ENCODE data around the gene G3BP2. TPM values are rescaled to one million over a fixed set of nuclear protein-coding genes. Genes with fewer than 3 reads are reported as not detected.

The G3BP2 gene
- total RNA-seq (2021) (102 and 105 TPM in 2 replicates), Bru-seq, nascent RNA (percentile 93 among the genes with signal in this experiment), BruChase-seq, experiment 1, labeled RNA remaining after a 2-hour chase (percentile 92 among the genes with signal in this experiment), BruChase-seq, experiment 2, labeled RNA remaining after a 6-hour chase (percentile 97 among the genes with signal in this experiment)
- long read RNA-seq, full-length matches to known transcripts: 75 of 103 reads
- long read RNA-seq, partial matches to known transcripts: 3 of 103 reads
- long read RNA-seq, other reads (novel, unspliced or antisense): 25 of 103 reads

GRCh38 chr4:75673027-75673958, at the start of gene G3BP2:
Gene G3BP2 (minus strand): TSS chr4:75673411. CDS start chr4:75662025, 11,386 bp downstream.
- H3F3A ChIP-seq (ENCODE audit: insufficient read depth, low read depth): peaks cover 8% of the 10 kb centered on the region
- H3K4me3 ChIP-seq: peak within 1 kb of the TSS; percentile 96
- ChIA-PET POLR2A (ENCODE audit: unreplicated experiment) (interaction anchor here (0.6 to 0.7 kb wide), 2 partner anchors 51 to 334 kb away, joined by 3 to 6 read pairs; partner anchors contain the start of genes CXCL9 and USO1), CTCF (no interaction called here)
- BruUV-seq (replicated peaks): no TSS peak
- DNase-seq: peak; percentile 91 to 93
- H3K9me3 ChIP-seq (ENCODE audit: insufficient read depth, low read depth): no peaks in the 10 kb centered on the region
- H3K4me1 ChIP-seq (replicated peaks; ENCODE audit: insufficient read depth): peaks cover 17% of the 10 kb centered on the region
- intact Hi-C loops (cut with micrococcal nuclease; ENCODE audit: unreplicated experiment): loop anchor here (1.0 kb wide), 1 partner anchor 51 kb away; the partner anchor contains the start of gene USO1
- TF ChIP-seq EZH2 (IDR thresholded peaks at IDR 0.05; ENCODE audit: low read depth): no peak
- TF ChIP-seq, protein P1, sequence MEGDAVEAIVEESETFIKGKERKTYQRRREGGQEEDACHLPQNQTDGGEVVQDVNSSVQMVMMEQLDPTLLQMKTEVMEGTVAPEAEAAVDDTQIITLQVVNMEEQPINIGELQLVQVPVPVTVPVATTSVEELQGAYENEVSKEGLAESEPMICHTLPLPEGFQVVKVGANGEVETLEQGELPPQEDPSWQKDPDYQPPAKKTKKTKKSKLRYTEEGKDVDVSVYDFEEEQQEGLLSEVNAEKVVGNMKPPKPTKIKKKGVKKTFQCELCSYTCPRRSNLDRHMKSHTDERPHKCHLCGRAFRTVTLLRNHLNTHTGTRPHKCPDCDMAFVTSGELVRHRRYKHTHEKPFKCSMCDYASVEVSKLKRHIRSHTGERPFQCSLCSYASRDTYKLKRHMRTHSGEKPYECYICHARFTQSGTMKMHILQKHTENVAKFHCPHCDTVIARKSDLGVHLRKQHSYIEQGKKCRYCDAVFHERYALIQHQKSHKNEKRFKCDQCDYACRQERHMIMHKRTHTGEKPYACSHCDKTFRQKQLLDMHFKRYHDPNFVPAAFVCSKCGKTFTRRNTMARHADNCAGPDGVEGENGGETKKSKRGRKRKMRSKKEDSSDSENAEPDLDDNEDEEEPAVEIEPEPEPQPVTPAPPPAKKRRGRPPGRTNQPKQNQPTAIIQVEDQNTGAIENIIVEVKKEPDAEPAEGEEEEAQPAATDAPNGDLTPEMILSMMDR (conservative IDR thresholded peaks at IDR 0.05): no peak
- H3K79me2 ChIP-seq (ENCODE audit: low read depth): peaks cover 48% of the 10 kb centered on the region
- peak within 1 kb of the TSS; percentile 83 for H2AFZ ChIP-seq
- peak within 1 kb of the TSS; percentile 97 for H3K4me2 ChIP-seq
- peak within 1 kb of the TSS; percentile 84 for H3K27ac ChIP-seq
- peaks cover 40% of the 10 kb centered on the region for H4K20me1 ChIP-seq (ENCODE audit: insufficient read depth)
- no peaks in the 10 kb centered on the region for H3K36me3 ChIP-seq (ENCODE audit: low read depth)
- no peaks in the 10 kb centered on the region for H3K27me3 ChIP-seq (ENCODE audit: insufficient read depth, low read depth)
- H3K9me2 ChIP-seq (ENCODE audit: insufficient read depth): no peaks in the 10 kb centered on the region

DNA sequence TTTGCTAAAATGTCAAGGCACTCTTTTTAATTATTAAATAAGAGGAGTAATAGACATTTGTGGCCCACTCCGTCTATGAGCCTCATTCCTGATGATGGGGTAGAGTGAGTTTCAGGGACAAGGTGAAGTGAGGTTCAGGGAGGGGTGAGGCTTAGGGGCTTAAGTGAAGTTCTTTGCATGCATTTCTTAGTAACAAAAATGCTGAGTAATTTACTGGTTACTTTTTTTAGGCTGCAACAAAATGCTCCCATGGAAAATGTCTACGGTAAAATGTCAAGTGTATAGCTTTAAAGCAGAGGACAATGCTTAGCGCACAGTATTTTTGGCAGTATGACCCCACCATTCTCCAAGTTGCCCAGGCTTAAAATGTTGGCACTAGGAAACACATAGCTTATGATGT, 49.2 kb upstream of the G3BP2 start:
- Histone ChIP-seq H3K4me2 (peak overlapping the region; percentile 92; the same call in 1 of the 2 replicates), H3K79me2 (ENCODE audit: low read depth) (peaks cover 45% of the 10 kb centered on the region), H3K9me3 (ENCODE audit: insufficient read depth, low read depth) (no peaks in the 10 kb centered on the region), H3K4me3 (no peak overlapping the region), H3K4me1 (replicated peaks; ENCODE audit: insufficient read depth) (peaks cover 35% of the 10 kb centered on the region), H4K20me1 (ENCODE audit: insufficient read depth) (no peaks in the 10 kb centered on the region), H2AFZ (no peak overlapping the region), H3K36me3 (ENCODE audit: low read depth) (no peaks in the 10 kb centered on the region), H3F3A (ENCODE audit: insufficient read depth, low read depth) (peaks cover 7% of the 10 kb centered on the region), H3K27me3 (ENCODE audit: insufficient read depth, low read depth) (no peaks in the 10 kb centered on the region), H3K9me2 (ENCODE audit: insufficient read depth) (no peaks in the 10 kb centered on the region), H3K27ac (no peak overlapping the region)
- ChIA-PET CTCF (no interaction called here), POLR2A (ENCODE audit: unreplicated experiment) (no interaction called here)
- intact Hi-C loops (cut with micrococcal nuclease; ENCODE audit: unreplicated experiment): no loop called here
- no peak for DNase-seq
- no TSS peak for BruUV-seq (replicated peaks)
- no peak for TF ChIP-seq EZH2 (IDR thresholded peaks at IDR 0.05; ENCODE audit: low read depth)

- no TSS peak for BruUV-seq (replicated peaks)
- Histone ChIP-seq H3K27me3 (ENCODE audit: insufficient read depth, low read depth) (no peaks in the 10 kb centered on the region), H3K9me3 (ENCODE audit: insufficient read depth, low read depth) (no peaks in the 10 kb centered on the region), H3K79me2 (ENCODE audit: low read depth) (peaks cover 17% of the 10 kb centered on the region), H3K4me2 (no peak overlapping the region), H3K9me2 (ENCODE audit: insufficient read depth) (no peaks in the 10 kb centered on the region), H4K20me1 (ENCODE audit: insufficient read depth) (no peaks in the 10 kb centered on the region), H3K27ac (no peak overlapping the region), H3K36me3 (ENCODE audit: low read depth) (no peaks in the 10 kb centered on the region), H2AFZ (no peak overlapping the region), H3K4me1 (replicated peaks; ENCODE audit: insufficient read depth) (peaks cover 16% of the 10 kb centered on the region), H3K4me3 (no peak overlapping the region), H3F3A (ENCODE audit: insufficient read depth, low read depth) (peaks cover 4% of the 10 kb centered on the region)
- ChIA-PET POLR2A (ENCODE audit: unreplicated experiment) (no interaction called here), CTCF (no interaction called here)
- intact Hi-C loops (cut with micrococcal nuclease; ENCODE audit: unreplicated experiment): no loop called here
- DNase-seq: no peak
- TF ChIP-seq, protein P1 (conservative IDR thresholded peaks at IDR 0.05): no peak
- no peak for TF ChIP-seq EZH2 (IDR thresholded peaks at IDR 0.05; ENCODE audit: low read depth)
These were observed 45.3 kb upstream of the G3BP2 start for GRCh38 chr4:75718529-75718928.

Measured in PC-9 (cell line).